ENCODE data around the gene CHD6.

DNA sequence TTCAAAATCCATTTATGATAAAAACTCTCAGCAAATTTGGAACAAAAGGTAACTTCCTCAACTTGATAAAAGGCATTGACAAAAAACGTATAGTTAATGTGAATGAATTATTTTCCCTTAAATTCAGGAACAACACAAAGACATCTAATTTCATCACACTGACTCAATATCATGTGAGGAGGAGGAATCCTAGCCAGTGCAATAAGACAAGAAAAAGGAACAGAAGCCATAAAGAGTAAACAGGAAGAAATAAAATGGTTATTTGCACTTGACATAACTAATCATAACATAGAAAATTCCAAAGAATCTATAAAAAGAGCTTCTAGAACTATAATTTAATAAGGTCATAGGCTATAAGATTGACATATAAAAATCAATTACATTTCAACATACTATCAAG lies 31.4 kb downstream of the CHD6 start:
- no peak for TF ChIP-seq POLR2A (IDR thresholded peaks at IDR 0.05)
- TF ChIP-seq, protein P1, sequence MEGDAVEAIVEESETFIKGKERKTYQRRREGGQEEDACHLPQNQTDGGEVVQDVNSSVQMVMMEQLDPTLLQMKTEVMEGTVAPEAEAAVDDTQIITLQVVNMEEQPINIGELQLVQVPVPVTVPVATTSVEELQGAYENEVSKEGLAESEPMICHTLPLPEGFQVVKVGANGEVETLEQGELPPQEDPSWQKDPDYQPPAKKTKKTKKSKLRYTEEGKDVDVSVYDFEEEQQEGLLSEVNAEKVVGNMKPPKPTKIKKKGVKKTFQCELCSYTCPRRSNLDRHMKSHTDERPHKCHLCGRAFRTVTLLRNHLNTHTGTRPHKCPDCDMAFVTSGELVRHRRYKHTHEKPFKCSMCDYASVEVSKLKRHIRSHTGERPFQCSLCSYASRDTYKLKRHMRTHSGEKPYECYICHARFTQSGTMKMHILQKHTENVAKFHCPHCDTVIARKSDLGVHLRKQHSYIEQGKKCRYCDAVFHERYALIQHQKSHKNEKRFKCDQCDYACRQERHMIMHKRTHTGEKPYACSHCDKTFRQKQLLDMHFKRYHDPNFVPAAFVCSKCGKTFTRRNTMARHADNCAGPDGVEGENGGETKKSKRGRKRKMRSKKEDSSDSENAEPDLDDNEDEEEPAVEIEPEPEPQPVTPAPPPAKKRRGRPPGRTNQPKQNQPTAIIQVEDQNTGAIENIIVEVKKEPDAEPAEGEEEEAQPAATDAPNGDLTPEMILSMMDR (IDR thresholded peaks at IDR 0.05), result no peak
